ENCODE data around the gene RTCA.

RTCA gene

GRCh38 chr1:100265562-100265930 lies 470 bp upstream of the RTCA start:
- peaks cover 24% of the 10 kb centered on the region for H3K36me3 ChIP-seq
- no peak for TF ChIP-seq CTCF (IDR thresholded peaks at IDR 0.05; ENCODE audit: low read depth, low read length)
- peaks cover 4% of the 10 kb centered on the region for H3K9me3 ChIP-seq (ENCODE audit: severe bottlenecking)
- no peaks in the 10 kb centered on the region for H3K27me3 ChIP-seq (ENCODE audit: insufficient read depth, low read depth, severe bottlenecking)
- peak overlapping the region; percentile 87 for H3K4me3 ChIP-seq (ENCODE audit: low read depth, low read length)
- H3K27ac ChIP-seq: peak overlapping the region; percentile 78
- DNase-seq: no peak

- no peaks in the 10 kb centered on the region for H3K27me3 ChIP-seq (ENCODE audit: insufficient read depth, low read depth, severe bottlenecking)
- peaks cover 4% of the 10 kb centered on the region for H3K9me3 ChIP-seq (ENCODE audit: severe bottlenecking)
- no peak for DNase-seq
- peak overlapping the region; percentile 87 for H3K4me3 ChIP-seq (ENCODE audit: low read depth, low read length)
- peak overlapping the region; percentile 78 for H3K27ac ChIP-seq
- TF ChIP-seq CTCF (IDR thresholded peaks at IDR 0.05; ENCODE audit: low read depth, low read length): no peak
- peaks cover 35% of the 10 kb centered on the region for H3K36me3 ChIP-seq
Measured at GRCh38 chr1:100266741-100267140, 725 bp downstream of the RTCA start.

GRCh38 chr1:100267284-100267683 lies 1.3 kb downstream of the RTCA start:
- Histone ChIP-seq H3K27ac (no peak overlapping the region), H3K36me3 (peaks cover 40% of the 10 kb centered on the region)

GRCh38 chr1:100268202-100268601 lies 2.2 kb downstream of the RTCA start:
- Histone ChIP-seq H3K4me3 (ENCODE audit: low read depth, low read length) (no peak overlapping the region), H3K27ac (no peak overlapping the region), H3K9me3 (ENCODE audit: severe bottlenecking) (peaks cover 4% of the 10 kb centered on the region), H3K36me3 (peaks cover 48% of the 10 kb centered on the region), H3K27me3 (ENCODE audit: insufficient read depth, low read depth, severe bottlenecking) (no peaks in the 10 kb centered on the region)
- TF ChIP-seq CTCF (IDR thresholded peaks at IDR 0.05; ENCODE audit: low read depth, low read length): no peak
- DNase-seq: no peak

More at GRCh38 chr1:100267284-100267683, 1.3 kb downstream of the RTCA start:
- Histone ChIP-seq H3K4me3 (ENCODE audit: low read depth, low read length) (0 out of 2 replicates have a peak overlapping the region, but pooled peaks have one; percentile 87), H3K27me3 (ENCODE audit: insufficient read depth, low read depth, severe bottlenecking) (no peaks in the 10 kb centered on the region), H3K9me3 (ENCODE audit: severe bottlenecking) (peaks cover 4% of the 10 kb centered on the region)
- TF ChIP-seq CTCF (IDR thresholded peaks at IDR 0.05; ENCODE audit: low read depth, low read length): no peak
- no peak for DNase-seq

GRCh38 chr1:100277866-100278265 lies 11.8 kb downstream of the RTCA start:
- peaks cover 81% of the 10 kb centered on the region for H3K36me3 ChIP-seq
- DNase-seq: no peak
- TF ChIP-seq CTCF (IDR thresholded peaks at IDR 0.05; ENCODE audit: low read depth, low read length): no peak

GRCh38 chr1:100279358-100279923 lies 13.4 kb downstream of the RTCA start:
- no peaks in the 10 kb centered on the region for H3K27me3 ChIP-seq (ENCODE audit: insufficient read depth, low read depth, severe bottlenecking)
- no peak for TF ChIP-seq CTCF (IDR thresholded peaks at IDR 0.05; ENCODE audit: low read depth, low read length)
- no peaks in the 10 kb centered on the region for H3K9me3 ChIP-seq (ENCODE audit: severe bottlenecking)
- DNase-seq: no peak
- H3K27ac ChIP-seq: no peak overlapping the region
- no peak overlapping the region for H3K4me3 ChIP-seq (ENCODE audit: low read depth, low read length)
- H3K36me3 ChIP-seq: peaks cover 66% of the 10 kb centered on the region

More at GRCh38 chr1:100277866-100278265, 11.8 kb downstream of the RTCA start:
- Histone ChIP-seq H3K9me3 (ENCODE audit: severe bottlenecking) (no peaks in the 10 kb centered on the region), H3K4me3 (ENCODE audit: low read depth, low read length) (no peak overlapping the region), H3K27ac (no peak overlapping the region), H3K27me3 (ENCODE audit: insufficient read depth, low read depth, severe bottlenecking) (no peaks in the 10 kb centered on the region)
